Germinal center (tissue), 1 donor: ENCODE results near the gene LCMT1.
A peak's percentile ranks its signal among the peaks of the same experiment; 100 is the strongest.
"Not testable (repeated sequence)": the region's sequence is repeated elsewhere in the genome, so short reads cannot be mapped to it uniquely, and the experiment has no call there.

Source experiments
- DNase-seq: peaks from one replicate; pipeline ENCODE4 v3.0.0; 2012; ENCODE audit warnings: mixed read lengths, low spot score

LCMT1 gene

DNA sequence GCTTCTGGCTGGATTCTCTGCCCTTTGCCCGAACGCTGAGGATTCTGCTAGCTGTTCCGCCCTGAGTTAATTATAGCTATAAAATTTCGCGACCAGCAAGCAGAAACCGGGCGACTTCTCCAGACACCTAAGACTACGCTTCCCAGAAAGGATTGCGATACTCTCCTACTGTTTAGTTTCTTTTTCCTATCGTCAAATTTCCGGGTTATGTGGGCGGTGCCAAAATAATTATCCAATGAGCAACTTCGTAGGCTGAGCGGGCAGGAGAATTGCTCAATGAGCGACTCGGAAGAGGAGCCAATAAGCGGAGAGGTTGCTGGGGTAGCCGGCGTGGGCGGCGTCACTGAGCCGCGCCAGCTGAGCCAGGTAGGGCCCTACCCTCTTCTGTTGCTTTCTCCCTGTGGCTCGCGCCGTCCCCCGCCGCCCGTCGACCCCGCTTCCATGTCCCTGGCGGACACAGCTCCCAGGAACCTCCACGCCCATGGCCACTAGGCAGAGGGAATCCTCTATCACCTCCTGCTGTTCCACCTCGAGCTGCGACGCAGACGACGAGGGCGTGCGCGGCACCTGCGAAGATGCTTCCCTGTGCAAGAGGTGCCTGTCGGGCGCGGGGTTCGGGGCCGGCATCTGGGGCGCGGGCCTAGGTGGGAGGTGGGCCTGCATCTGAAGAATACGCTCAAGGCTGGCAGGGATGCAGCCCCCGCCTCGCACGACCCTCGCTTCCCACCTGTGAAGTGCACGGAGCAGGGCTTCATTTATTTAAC, at the start of gene LCMT1:
TSS of gene LCMT1 (plus strand) at position 340 of the 764 bp plus-strand sequence. CDS start at position 482, 142 bp downstream.
- peak; percentile 98 for DNase-seq

DNA sequence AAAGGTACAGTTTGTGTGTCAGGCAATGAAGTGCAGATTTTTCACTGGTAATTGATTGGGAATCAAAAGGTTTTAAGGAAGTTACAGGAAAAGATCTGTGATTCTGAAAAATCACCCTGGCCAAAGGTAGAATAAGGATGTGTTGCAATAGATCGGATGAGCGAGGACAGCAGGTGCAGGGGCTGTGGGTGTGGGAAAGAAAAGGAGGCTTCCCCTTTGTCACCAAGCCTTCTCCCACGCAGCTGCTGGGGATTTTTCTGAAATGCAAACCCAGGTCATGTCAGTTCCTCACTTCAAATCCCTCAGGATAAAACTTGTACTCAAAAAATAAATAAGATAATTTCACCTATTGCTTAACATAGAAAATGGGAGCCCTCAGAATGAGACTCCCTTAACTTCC, 48.4 kb upstream of the LCMT1 start:
- no peak for DNase-seq

DNA sequence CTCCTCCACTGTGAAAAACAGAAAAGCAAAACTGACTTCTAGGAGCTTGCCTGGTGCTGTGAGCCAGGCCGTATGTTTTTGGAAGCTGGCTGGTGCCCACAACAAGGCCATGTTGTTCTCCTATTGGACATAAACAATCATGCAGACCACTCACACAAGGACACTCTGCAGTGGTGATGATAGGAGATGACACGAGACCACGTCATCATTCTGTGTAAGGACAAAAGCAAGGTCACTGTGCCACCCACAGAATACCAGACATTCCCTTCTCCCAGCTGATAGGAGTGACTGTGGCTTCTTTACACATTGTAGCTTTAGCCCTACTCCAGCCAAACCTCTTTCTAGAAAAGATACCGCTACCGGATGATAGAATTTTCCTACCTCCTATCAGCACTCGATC, 47.7 kb upstream of the LCMT1 start:
- DNase-seq: no peak

DNA sequence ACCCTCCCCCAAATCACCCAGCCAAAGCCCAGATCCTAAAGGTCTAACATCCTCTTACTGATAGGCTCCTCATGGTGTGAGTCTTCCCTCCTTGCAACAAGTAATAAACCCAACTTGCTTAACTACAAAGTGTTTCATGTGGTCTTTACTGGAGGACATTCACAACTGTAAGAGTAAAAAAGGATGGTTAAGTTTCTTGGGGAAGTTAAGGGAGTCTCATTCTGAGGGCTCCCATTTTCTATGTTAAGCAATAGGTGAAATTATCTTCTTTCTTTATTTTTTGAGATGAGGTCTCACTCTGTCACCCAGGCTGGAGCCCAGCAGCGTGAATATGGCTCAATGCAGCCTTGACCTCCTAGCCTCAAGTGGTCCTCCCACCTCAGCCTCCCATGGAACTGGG, 47.3 kb upstream of the LCMT1 start:
- DNase-seq: not testable (repeated sequence)

DNA sequence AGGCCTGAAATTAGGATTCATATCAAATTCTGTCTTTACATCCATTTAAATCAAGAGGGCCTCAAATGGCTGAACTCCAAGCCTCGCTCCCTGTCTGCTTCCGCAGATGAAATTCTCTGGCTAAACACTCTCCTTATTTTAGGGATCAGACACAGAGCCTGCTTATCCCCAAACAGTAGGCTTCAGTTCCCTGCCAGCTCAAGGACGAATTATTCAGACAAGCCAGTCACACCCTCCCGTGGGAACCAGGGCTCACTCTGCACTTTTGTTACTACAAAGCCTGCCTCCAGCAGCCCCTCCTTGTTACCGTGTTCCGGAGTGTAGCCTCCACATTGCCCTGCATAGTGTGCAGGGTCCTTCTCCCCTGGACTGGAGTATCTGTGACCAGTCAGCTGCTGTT, 46.6 kb upstream of the LCMT1 start:
- DNase-seq: no peak

DNA sequence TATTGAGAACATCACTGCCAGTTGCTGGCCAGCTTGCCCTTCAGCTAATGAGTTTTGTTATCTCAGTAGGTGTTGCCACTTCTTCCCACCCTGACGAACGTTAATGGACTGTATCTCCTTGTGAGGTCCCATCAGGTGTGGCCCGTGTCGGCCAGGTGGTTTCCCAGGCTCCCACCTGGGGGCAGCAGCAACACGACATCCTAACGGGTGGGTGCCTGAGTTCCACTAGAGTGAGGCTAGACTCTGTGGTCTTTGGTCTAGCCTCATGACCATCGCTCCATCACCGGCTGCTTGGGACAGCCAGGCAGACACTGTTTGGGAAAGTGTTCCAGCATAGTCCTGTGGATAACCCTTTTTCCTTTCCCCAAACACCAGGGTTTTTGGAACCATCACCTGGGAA, 45.6 kb upstream of the LCMT1 start:
- peak; percentile 76 for DNase-seq

DNA sequence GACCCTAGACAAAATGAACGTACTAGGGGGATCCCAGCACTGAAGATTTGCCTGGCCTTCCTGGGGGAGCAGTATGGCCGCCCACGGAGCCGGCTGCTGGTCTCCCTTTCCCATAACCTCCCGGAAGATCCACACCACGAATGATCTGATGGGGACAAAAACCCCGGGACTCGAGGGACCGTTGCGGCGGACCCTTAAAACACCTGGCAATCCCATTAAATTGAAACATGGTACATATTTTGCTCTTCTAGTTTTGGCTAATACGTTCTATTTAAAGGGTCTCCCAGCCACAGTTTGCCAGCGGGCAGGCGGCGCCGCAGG, 45.2 kb upstream of the LCMT1 start:
- DNase-seq: peak; percentile 22

DNA sequence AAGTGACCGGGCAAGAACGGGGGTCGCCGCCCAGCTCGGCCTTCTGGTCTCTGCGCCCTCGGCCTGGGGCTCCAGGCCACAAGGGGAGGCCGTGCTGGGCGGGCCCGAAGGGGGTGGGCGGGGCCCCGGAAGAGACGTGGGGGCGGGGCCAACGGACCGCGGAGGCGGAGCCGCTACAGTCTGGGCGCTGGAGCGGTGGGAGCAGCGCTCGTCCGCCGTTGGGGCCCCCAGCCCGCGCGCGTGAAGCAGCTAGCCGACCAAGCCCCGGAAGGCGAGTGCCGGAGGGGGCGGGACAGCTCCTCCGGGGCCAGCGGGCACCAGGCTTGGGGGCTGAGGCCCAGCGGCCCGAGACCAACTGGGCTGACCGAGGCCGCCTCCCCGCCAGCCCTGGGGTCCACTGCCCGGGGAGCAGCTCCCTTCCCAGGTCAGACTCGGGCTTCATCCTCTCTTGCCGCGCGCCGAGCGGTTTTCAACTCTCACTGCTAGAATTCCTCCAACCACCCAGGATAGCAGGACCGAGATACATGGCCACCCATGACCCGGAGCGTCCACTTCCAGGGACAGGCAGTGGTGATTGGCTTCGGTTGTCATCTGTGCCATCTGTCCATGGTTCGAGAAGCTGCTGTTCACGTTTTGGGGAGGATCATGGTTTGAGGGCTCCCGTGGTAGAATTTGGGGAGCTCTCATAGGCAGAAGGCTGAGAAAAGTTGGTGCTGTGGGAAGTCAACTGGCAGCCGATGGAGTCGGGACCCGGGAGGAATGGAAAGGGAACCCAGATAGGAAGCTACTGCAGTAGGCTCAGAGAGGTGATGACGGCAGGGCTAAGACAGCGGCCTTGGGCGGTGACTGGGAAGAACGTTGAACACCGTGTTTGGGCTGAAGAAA, 44.6 kb upstream of the LCMT1 start:
- DNase-seq: peak; percentile 93

DNA sequence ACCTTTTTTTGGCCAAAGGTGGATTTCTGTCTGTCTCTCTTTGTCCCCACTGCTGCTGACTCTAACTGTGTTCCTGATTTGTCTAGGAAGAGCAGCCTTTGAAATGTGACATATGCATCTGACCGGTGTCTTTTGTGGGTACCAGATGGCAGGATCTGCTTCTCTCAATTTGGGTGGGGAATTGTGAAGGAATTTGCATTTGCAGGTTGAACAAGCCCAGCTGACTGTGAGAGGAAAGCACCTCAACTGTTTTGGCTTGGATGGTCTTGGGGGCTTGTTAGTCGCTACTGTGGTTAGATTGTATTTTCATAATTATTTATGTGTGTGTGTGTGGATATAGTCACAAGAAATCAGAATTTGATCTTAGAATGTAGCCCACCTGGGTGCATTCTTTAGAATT, 37.7 kb upstream of the LCMT1 start:
- peak; percentile 74 for DNase-seq

DNA sequence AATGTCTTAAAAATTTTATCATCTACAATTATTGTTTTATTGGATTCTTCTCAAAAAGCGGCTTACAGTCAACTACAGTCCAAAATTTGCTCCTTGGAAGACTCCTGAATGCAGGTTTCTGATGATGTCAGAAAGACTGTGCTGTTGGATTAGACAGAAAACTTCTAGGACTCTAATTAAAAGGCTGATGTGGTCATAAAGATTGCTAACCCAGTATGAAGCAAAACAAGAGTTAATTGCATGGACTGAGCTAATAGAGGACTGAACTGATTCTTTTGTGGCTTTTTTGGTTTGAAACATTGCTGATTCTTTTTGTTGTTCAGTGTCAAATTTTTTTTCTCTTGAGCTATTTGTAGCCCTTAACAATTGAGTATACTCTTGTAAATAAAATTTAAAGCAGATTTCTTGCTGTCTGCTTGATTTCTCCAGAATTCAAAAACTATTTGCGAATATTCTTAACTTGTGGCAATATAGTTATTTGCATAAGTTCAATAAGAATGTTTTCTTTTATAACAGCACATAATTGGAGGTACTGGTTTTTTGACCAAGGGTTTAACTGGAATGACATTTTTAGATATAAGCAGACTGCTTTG, 33.1 kb upstream of the LCMT1 start:
- DNase-seq: no peak

DNA sequence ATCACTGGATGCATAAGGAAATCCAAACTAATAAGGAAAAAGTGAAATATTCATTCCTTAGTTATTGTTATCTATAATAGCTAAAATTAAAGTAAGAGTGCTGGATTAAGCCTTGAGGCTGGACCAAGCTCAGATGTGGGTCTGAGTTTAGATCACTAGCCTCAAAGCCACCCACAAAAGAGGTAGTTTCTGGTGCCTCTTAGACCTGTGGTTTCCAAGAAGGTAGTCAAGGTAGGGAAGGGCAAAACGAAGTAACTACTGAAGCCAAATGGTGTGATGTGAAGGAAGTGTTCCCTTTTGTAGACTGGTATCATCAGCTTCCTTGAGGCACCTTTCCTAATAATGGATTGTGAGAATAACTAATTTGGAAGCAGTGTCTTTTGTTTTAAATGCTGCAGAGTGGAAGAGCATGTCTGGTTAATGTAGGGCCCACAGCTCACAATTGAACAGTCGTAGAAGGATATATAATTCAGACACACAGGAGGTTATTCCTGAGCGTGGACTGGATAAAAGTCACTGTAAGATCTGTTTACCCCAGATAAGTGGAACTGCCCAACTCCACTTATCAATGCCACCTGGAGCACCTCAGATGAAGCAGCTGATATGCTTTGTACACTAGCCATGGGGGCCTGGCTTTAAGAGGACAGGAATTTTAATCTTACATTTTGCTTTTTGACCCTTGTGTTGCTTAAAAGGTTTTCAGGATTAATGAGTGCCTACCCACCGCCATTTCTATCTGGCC, 31.7 kb upstream of the LCMT1 start:
- DNase-seq: no peak

DNA sequence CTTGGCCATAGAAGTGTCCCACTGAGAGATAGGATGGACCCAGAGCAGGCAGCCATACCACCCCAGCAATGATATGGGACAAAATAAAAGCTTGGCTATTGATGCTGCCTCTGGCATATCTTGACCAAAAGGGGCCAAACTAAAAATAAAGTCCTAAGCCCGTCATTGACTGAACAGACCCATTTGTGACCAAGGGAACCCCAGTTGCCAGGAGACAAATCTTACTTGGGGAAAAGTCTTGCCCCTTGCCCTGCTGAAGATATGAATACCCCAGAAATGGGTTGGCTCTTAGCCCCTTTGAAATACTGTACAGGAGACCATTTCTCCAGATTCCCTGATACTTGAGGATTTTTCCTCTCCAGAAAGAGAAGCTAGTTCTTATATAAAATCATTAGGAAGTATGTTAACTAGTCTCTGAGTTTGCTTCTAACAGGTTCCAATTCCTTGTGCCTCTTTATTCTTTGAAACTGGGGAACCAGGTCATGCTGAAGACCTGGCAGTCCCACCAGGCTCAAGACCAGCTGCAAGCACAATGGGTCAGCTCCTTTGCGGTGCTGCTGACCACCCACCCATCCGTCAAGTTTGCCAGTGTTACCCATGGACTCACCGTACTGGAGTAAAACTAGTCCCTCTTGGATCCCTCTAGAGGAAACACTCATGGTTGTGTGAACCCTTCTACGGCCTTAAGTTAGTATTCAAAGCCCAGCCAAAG, 31.0 kb upstream of the LCMT1 start:
- no peak for DNase-seq

DNA sequence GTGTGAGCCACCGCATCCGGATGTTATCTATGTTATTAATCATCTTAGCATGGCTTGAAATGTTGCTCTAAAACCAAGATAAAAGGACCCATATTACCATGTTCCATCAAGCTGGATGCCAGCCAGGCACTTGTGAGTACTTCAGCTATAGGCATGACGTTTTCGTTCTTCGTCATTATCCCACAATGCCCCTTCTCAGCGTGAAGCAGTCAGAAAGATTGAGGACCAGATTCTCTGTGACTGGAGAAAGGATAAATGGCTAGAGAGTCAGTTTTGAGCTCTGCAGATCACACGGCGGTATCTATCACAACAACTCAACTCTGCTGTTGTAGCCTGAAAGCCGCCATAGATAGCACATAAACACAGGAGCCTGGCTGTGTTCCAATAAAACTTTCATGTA, 29.8 kb upstream of the LCMT1 start:
- DNase-seq: no peak

DNA sequence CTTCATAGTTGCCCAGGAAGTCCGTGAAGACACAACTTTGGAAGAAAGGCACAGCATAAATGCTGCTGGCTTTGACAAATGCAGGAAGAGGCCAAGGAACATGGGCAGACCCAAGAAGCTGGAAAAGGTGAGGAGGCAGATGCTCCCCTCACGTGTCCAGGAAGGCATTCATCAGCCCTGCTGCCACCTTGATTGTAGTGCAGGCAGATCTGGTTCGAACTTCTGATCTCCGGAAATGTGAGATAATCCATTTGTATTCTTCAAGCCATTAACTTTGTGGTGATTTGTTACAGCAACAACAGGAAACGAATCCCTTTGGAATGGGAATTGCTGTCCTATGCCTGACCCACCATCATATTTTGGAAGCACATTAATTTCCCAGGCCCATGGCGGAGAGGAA, 28.5 kb upstream of the LCMT1 start:
- no peak for DNase-seq

DNA sequence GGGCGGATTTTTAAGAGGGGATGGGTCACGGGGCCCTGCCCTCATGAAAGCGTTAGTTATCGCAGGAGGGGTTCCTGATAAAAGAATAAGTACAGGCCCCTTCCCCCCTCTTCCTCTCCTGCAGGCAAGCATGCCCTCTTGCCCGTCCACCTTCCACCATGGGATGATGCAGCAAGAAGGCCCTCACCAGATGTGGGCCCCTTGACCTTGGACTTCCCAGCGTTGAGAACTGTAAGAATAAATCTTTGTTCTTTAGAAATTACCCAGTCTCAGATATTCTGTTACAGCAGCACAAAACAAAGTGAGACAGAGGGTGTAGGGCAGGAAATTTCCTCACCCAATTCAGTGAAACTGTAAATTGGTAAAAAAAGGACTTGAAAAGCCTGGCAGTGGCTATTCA, 27.8 kb upstream of the LCMT1 start:
- no peak for DNase-seq

DNA sequence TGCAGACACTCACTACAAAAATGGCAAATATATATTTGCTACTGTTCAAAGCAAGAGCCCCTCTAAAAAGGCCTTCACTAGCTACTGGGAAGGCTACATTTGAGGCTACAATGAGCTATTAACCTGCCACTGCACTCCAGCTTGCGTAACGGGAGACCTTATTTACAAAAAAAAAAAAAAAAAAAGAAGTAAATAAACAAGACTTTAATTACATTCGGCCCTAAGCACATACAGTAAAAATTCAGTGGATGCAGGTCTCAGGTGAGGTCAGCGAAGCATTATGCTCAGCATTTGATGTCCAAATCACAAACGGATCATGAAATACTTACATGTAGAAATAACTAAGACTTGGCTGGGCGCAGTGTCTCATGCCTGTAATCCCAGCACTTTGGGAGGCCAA, 26.7 kb upstream of the LCMT1 start:
- no peak for DNase-seq

DNA sequence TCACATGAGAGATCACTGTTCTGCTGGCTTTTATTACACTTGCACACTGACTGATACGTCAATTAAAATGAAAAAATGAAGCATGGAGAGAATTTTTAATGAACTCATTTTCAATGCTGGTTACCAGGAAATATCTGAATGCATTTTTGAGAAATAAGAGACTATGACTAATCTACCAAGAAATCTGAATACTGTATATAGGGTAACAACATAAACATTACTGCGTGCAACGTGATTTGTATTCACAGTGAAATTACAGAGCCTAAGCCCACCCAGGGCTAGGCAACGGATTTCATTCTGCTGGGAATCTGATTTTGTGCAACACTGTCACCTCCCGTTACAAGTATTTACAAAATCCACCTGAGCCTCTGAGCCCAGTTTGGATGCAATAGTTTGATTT, 23.8 kb upstream of the LCMT1 start:
- DNase-seq: no peak

DNA sequence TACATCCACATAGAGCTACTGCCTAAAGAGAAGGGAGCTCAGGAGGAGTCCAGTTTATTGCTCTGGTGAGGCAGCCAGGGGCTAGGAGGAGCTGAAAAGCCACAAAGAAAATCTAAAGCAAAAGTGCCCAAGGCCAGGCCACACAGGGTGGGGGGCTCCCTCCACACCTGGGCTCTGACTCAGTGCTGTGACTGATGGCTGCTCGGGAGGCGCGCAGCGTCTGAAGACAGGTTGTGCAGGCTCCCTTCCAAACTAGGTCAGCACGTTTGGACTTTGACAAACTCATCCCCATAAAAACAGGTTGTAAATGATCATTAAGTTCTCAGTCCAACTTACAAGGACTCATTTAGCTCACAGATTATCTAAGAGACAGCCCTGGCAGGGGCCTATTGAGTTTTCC, 22.2 kb upstream of the LCMT1 start:
- DNase-seq: no peak

DNA sequence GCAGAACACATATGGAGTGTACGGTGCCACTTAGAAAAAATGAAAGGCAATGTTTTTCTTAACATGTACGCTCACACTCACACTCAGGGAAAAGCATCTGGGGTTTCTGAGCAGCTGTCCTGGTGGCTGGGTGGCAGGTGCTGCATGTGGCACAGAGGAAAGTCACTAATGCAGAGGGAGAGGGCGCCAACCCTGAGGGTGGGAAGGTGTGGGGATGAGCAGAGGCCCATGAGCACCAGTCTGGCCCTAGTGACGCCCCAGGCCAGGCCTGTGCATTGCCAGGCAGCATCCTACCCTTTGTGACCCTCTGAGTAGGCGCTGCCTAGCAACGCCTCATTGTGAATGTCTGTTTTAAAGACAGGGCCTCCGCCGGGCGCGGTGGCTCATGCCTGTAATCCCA, 19.1 kb upstream of the LCMT1 start:
- no peak for DNase-seq

DNA sequence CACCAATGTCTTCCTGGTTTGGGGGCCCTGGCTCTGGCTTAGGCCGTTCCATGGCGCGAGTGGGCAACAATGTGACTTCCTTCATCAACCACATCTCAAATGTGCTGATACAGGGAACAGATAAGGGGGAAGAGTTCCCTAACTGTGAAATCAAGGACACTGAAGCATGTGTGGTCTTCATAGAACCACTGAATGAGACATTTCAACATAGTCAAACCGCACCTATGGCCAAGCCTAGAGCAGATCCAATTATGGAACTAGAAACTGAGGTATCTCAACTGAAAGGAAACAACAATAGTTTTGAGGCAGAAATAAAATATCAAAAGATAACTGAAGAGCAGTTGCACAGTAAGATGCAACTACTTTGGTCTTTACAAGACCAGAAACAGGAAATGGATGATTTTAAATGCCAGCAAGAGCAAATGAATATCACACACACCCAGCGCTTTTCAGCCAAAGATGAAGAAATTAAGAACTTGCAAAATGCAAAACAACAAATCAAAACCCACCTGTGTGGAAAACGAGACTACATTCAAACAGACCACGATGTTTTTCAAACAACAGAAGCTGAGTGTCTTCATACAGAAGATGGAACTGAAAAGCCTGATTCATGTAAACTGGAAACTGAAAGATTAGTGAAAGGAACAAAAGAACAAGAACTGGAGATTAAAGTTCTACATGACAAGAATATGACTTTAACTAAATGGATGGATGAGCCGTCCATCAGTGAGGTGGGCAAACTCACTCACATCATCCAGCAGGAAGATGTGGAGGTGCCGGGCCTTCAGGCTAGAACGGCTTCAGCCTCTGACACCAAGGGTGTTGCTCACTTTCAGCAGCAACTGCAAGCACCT, 18.1 kb upstream of the LCMT1 start:
- no peak for DNase-seq

DNA sequence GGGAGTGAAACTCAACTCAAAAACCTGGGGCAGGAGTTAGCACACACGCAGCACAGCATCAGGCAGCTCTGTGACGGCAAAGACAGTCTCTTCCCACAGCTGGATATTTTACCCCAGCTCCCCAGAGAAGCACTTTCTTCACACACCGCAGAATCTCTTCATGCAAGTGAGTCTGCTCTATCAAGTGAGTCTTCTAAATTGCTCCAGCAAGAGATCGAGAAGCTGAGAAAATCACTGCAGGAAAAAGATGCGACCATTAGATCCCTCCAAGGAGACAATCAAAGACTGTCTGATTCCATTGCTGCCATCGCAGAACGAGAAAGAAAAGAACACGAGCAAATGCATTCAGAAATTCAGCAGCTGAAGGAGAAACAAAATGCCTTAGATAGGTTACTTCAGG, 16.9 kb upstream of the LCMT1 start:
- DNase-seq: no peak
